HepG2 (cell line): Measurements from ENCODE around the gene ANAPC16. TPM values are rescaled to one million over a fixed set of nuclear protein-coding genes. Genes with fewer than 3 reads are reported as not detected.

ENCODE experiments used
- ARID4A ChIP-seq: sonication (generic); formaldehyde crosslinking; IDR thresholded peaks from 2 replicates; pipeline ENCODE4 v1.5.0; 2020; ENCODE audit warnings: mild to moderate bottlenecking, missing genetic modification reagents, borderline replicate concordance
- ATF6 ChIP-seq: sonication (generic); formaldehyde crosslinking; conservative IDR thresholded peaks from 2 replicates; pipeline ENCODE4 v1.4.0; 2020; ENCODE audit warnings: missing genetic modification reagents
- BHLHE40 ChIP-seq: IDR thresholded peaks from 2 replicates; pipeline ENCODE4 v1.6.1; 2011; ENCODE audit warnings: low read length, improper control_type of control experiment
- ETV6 ChIP-seq: sonication (generic); formaldehyde crosslinking; conservative IDR thresholded peaks from 2 replicates; pipeline ENCODE4 v1.4.0; 2020; ENCODE audit warnings: missing genetic modification reagents
- GABPA ChIP-seq, 2 experiments: IDR thresholded peaks; 2 replicates each; pipeline ENCODE4 v1.6.1; 2011 to 2016; ENCODE audit warnings: low read depth in 2 of 2, low read length in 1 of 2, missing biosample characterization in 1 of 2, missing genetic modification characterization in 1 of 2
- HMG20B ChIP-seq: conservative IDR thresholded peaks from 2 replicates; pipeline ENCODE4 v1.6.1; 2016; ENCODE audit warnings: missing genetic modification reagents, missing compliant biosample characterization
- HOXD1 ChIP-seq: sonication (generic); formaldehyde crosslinking; IDR thresholded peaks from 2 replicates; pipeline ENCODE4 v1.5.0; 2020; ENCODE audit warnings: missing genetic modification reagents
- KAT2B ChIP-seq: fragments of 150-350 bp; IDR thresholded peaks from 2 replicates; pipeline ENCODE4 v1.6.1; 2014; ENCODE audit warnings: low read depth, low read length, borderline replicate concordance
- PRDM4 ChIP-seq: sonication (generic); formaldehyde crosslinking; IDR thresholded peaks from 2 replicates; pipeline ENCODE4 v1.9.0; 2021; ENCODE audit warnings: missing genetic modification reagents, borderline replicate concordance
- ZHX1 ChIP-seq: sonication (generic); formaldehyde crosslinking; IDR thresholded peaks from 2 replicates; pipeline ENCODE4 v1.8.1; 2022; ENCODE audit warnings: low read depth, mild to moderate bottlenecking, missing genetic modification reagents
- ZNF253 ChIP-seq: sonication (generic); formaldehyde crosslinking; IDR thresholded peaks from 2 replicates; pipeline ENCODE4 v1.8.0; 2022; ENCODE audit warnings: mild to moderate bottlenecking, missing genetic modification reagents, borderline replicate concordance
- ZNF335 ChIP-seq: sonication (generic); formaldehyde crosslinking; IDR thresholded peaks from 2 replicates; pipeline ENCODE4 v1.4.0; 2020; ENCODE audit warnings: missing genetic modification reagents
- ZNF337 ChIP-seq: sonication (generic); formaldehyde crosslinking; IDR thresholded peaks from 2 replicates; pipeline ENCODE4 v1.5.1; 2020; ENCODE audit warnings: missing genetic modification reagents, low read depth, mild to moderate bottlenecking, borderline replicate concordance
- ZNF607 ChIP-seq: sonication (generic); formaldehyde crosslinking; IDR thresholded peaks from 2 replicates; pipeline ENCODE4 v1.5.1; 2020; ENCODE audit warnings: missing genetic modification reagents, mild to moderate bottlenecking, borderline replicate concordance
- ZNF678 ChIP-seq: sonication (generic); formaldehyde crosslinking; IDR thresholded peaks from 2 replicates; pipeline ENCODE4 v1.4.0; 2020; ENCODE audit warnings: mild to moderate bottlenecking, missing genetic modification reagents
- polyA plus RNA-seq, 8 experiments: library from polyadenylated mRNA; depleted of rRNA in 3 of 8; stranded (reverse) in 7 of 8; unstranded in 1 of 8; fragments of >200 nt; fragmentation: Illumina TruSeq in 4 of 8; extraction: Trizol in 4 of 8; gene quantifications; 2 replicates each; pipeline versions ENCODE4 v1.2.1 to v1.2.3, GENCODE V29; 2011 to 2016; ENCODE audit warnings: low read depth in 4 of 8, missing spikeins in 1 of 8, mixed read lengths in 1 of 8; ENCODE audit not compliant: insufficient read depth in 1 of 8
- total RNA-seq, 5 experiments: library from RNA; depleted of rRNA; stranded (reverse); fragments of >200 nt; fragmentation: Illumina TruSeq; extraction: Trizol; gene quantifications; 2 replicates each; pipeline ENCODE4 v1.2.3, GENCODE V29; 2016; ENCODE audit warnings: low read depth in 1 of 5

ANAPC16 gene
- total and polyA plus RNA-seq, 2 of the 13 experiments (the other 11 are each of a cell fraction or from before 2014, with no cell fraction given), result 74.8 to 89.4 TPM

DNA sequence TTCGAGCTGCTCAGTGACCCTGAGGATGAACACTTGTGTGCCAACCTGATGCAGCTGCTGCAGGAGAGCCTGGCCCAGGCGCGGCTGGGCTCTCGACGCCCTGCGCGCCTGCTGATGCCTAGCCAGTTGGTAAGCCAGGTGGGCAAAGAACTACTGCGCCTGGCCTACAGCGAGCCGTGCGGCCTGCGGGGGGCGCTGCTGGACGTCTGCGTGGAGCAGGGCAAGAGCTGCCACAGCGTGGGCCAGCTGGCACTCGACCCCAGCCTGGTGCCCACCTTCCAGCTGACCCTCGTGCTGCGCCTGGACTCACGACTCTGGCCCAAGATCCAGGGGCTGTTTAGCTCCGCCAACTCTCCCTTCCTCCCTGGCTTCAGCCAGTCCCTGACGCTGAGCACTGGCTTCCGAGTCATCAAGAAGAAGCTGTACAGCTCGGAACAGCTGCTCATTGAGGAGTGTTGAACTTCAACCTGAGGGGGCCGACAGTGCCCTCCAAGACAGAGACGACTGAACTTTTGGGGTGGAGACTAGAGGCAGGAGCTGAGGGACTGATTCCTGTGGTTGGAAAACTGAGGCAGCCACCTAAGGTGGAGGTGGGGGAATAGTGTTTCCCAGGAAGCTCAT, 59.0 kb downstream of the ANAPC16 start (continued):
- TF ChIP-seq PRDM4 (CRISPR knock-in tag) (no peak), HOXD1 (0 out of 2 replicates have a peak, but pooled peaks have one; percentile 3), ZNF678 (CRISPR knock-in tag) (no peak), ARID4A (peak; percentile 45; the same call in 1 of the 2 replicates), BHLHE40 (no peak), HMG20B (CRISPR knock-in tag) (no peak), ZNF607 (no peak), GABPA (IDR thresholded peaks at IDR 0.05; ENCODE audit: low read depth, low read length) (no peak), GABPA (CRISPR knock-in tag; IDR thresholded peaks at IDR 0.05; ENCODE audit: low read depth) (no peak), ZHX1 (no peak), ETV6 (CRISPR knock-in tag) (no peak), ZNF337 (CRISPR knock-in tag) (peak; percentile 94; the same call in 1 of the 2 replicates), ZNF335 (CRISPR knock-in tag) (no peak), KAT2B (no peak), ZNF253 (no peak), ATF6 (no peak)
